ENCODE measurements around the gene IFITM2.

DNA sequence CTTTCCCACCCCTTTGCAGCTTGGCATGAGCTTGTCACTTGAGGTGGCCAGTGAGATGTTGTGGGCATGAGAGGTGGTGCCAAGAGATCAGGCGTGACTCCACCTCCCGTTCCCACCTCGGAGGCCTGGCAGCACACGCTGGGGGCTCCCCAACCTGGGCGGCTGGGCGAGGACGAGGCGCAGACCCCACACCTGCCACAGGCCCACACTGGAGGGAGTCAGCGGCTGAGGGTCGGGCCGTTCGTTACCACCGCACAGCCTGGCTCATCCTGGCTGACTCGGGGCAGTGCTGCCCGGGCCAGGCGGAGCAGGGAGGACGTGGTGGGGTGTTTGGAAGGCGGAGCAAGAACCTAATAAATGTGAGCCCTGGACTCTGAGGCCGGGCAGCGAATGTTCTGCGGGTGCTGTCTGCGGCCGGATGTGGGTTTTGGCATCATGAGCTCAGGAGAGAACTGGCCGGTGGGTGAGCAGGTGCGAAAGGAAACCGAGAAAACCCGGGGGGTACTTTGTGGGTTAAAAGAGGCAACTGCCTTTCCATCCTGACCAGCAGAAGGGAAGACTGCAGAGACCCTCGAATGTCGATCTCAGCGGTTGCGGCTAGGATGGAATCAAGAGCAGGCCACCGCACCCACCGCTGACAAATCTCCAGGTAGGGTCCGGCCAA lies 23.2 kb downstream of the IFITM2 start:
- TF ChIP-seq, protein P1, sequence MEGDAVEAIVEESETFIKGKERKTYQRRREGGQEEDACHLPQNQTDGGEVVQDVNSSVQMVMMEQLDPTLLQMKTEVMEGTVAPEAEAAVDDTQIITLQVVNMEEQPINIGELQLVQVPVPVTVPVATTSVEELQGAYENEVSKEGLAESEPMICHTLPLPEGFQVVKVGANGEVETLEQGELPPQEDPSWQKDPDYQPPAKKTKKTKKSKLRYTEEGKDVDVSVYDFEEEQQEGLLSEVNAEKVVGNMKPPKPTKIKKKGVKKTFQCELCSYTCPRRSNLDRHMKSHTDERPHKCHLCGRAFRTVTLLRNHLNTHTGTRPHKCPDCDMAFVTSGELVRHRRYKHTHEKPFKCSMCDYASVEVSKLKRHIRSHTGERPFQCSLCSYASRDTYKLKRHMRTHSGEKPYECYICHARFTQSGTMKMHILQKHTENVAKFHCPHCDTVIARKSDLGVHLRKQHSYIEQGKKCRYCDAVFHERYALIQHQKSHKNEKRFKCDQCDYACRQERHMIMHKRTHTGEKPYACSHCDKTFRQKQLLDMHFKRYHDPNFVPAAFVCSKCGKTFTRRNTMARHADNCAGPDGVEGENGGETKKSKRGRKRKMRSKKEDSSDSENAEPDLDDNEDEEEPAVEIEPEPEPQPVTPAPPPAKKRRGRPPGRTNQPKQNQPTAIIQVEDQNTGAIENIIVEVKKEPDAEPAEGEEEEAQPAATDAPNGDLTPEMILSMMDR (optimal IDR thresholded peaks at IDR 0.05 in 1 of 3, IDR thresholded peaks at IDR 0.05 in 1 of 3, conservative IDR thresholded peaks at IDR 0.05 in 1 of 3; ENCODE audit: extremely low read depth in 1 of 3, insufficient read depth in 2 of 3, low read length in 3 of 3): no peak
- no peak for TF ChIP-seq EZH2 (IDR thresholded peaks at IDR 0.05; ENCODE audit: low read length)
